GM12872 (cell line): ENCODE results near the gene TLCD3B.

Experiments used
- CTCF ChIP-seq: IDR thresholded peaks from 3 replicates; pipeline ENCODE4 v1.5.1; 2011; ENCODE audit warnings: low read depth, mild to moderate bottlenecking, low read length, moderate library complexity; ENCODE audit not compliant: insufficient read depth

TLCD3B gene

GRCh38 chr16:29986231-29986630, 44.8 kb downstream of the TLCD3B start:
- no peak for TF ChIP-seq CTCF

- TF ChIP-seq CTCF: no peak
These were observed 45.7 kb downstream of the TLCD3B start for GRCh38 chr16:29985271-29985811.

- no peak for TF ChIP-seq CTCF
These were observed 46.3 kb downstream of the TLCD3B start for GRCh38 chr16:29984764-29985147.

- no peak for TF ChIP-seq CTCF
These were observed 46.8 kb downstream of the TLCD3B start for GRCh38 chr16:29984137-29984763.

GRCh38 chr16:29983420-29984136, 47.5 kb downstream of the TLCD3B start:
- no peak for TF ChIP-seq CTCF

GRCh38 chr16:29982560-29983419, 48.3 kb downstream of the TLCD3B start:
- no peak for TF ChIP-seq CTCF
